HG02973 (cell line): ENCODE results near the gene TASOR.
"Not testable (repeated sequence)": the region's sequence is repeated elsewhere in the genome, so short reads cannot be mapped to it uniquely, and the experiment has no call there.

Experiments used
- ATAC-seq: cut with Tn5 transposase; IDR thresholded peaks from one replicate; pipeline ENCODE4 v1.9.1; 2021; ENCODE audit warnings: moderate library complexity; ENCODE audit not compliant: unreplicated experiment

TASOR gene, protein sequence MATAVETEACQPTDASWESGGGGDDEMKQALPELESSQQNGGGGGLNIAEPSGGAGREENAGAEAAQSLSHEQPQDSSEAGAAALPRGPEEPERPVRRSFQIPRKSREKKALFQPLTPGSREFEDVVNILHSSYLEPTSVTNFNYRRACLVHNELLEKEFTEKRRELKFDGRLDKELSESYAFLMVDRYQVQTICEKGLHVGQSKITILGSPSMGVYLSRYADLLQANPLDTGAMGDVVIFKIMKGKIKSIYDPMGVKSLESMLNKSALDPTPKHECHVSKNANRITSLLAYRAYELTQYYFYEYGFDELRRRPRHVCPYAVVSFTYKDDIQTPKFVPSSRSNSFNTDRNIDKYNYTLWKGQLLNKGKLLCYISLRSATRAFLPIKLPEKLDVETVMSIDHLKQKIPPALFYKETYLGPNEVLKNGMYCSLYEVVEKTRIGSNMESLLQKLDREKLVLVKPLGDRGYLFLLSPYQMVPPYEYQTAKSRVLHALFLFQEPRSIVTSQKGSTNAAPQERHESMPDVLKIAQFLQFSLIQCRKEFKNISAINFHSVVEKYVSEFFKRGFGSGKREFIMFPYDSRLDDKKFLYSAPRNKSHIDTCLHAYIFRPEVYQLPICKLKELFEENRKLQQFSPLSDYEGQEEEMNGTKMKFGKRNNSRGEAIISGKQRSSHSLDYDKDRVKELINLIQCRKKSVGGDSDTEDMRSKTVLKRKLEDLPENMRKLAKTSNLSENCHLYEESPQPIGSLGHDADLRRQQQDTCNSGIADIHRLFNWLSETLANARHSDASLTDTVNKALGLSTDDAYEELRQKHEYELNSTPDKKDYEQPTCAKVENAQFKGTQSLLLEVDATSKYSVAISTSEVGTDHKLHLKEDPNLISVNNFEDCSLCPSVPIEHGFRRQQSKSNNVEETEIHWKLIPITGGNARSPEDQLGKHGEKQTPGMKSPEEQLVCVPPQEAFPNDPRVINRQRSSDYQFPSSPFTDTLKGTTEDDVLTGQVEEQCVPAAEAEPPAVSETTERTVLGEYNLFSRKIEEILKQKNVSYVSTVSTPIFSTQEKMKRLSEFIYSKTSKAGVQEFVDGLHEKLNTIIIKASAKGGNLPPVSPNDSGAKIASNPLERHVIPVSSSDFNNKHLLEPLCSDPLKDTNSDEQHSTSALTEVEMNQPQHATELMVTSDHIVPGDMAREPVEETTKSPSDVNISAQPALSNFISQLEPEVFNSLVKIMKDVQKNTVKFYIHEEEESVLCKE (N-terminal part only)

GRCh38 chr3:56683122-56683817, at the start of gene TASOR:
TSS of gene TASOR (minus strand) at chr3:56683265. CDS start at chr3:56683006, 259 bp downstream.
- peak; percentile 77 for ATAC-seq

DNA sequence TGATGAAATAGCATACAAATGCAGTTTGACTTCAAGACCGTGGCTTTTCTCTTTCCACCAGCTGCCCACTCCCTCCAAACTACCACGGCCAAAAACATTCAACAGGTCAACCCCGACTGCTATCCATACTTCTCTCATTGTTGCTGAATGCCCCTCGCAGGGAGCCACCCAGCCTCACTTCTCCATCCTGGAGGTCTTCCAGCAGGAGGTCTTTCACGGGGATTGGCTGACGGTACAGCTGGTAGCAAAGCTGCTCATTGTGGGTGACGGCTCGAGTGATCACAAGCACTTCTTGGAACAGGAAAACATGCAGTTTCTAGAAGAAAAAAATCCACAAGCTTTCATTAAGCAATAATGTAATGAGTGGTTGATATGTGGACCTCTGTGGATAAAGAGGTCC, 49.0 kb upstream of the TASOR start:
- no peak for ATAC-seq

GRCh38 chr3:56725175-56725574, 42.1 kb upstream of the TASOR start:
- ATAC-seq, result peak; percentile 94

DNA sequence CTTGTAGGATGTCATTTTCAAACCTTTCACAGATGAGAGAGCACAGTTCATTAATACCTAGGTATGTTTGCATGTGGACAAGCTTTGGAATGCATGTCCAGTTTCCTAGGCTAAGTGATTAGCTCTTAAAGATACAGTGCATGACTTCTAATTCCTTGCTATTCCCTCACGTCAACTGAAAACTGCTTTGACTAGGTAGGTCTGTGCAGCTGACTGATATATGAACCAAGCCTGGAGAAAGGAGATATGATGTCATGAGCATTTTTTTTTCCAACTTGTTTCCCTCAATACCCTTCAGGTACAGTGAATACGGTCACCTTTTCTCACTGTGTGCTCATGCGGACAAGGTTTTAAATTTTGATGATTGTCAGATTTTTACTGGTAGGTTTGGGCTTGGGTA, 41.6 kb upstream of the TASOR start:
- no peak for ATAC-seq

GRCh38 chr3:56720849-56721248, 37.8 kb upstream of the TASOR start:
- ATAC-seq, result no peak

- ATAC-seq, result not testable (repeated sequence)
Observed at GRCh38 chr3:56718809-56719208, 35.7 kb upstream of the TASOR start.

- no peak for ATAC-seq
Observed at GRCh38 chr3:56711344-56711743, 28.3 kb upstream of the TASOR start.

DNA sequence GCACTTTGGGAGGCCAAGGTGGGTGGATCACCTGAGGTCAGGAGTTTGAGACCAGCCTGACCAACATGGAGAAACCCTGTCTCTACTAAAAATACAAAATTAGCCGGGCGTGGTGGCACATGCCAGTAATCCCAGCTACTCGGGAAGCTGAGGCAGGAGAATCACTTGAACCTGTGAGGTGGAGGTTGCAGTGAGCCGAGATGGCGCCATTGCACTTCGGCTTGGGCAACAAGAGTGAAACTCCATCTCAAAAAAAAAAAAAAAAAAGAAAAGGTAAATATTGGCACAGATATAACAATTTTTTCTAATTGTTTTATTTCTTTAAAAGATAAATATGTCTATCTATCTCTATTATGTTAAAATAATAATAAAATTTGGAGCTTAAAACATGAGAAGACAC, 24.3 kb upstream of the TASOR start:
- not testable (repeated sequence) for ATAC-seq

DNA sequence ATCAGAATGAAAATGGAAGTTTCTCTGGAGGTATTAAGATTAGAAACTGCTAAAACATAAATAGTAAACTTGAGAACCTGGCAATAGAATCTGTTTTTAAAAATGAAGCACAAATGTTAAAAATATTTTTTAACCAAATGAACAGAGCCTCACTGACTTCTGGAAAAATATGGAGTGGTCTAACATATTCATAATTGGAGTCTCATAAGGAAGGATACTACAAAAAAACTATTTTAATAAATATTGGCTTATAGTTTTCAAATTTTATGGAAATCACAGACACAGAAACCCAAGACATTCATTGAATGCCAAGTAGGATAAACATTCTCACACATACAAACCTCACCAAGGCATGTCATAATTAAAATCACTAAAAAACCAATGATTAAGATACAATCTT, 23.6 kb upstream of the TASOR start:
- ATAC-seq, result no peak

DNA sequence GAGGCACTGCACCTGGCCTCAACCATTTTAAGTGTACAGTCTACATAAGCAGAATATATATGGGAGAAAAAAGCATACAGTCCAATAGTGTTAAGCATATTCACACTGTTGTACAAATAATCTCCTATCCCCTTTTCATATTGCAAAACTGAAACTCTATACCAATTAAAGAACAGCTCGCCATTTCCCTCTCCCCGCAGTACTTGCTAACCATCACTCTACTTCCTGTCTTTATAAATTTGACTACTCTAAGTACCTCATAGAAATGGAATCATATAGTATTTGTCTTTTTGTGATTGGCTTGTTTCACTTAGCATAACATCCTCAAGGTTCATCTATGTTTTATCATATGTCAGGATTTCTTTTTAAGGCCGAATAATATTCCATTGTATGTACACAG, 21.6 kb upstream of the TASOR start:
- ATAC-seq, result no peak

DNA sequence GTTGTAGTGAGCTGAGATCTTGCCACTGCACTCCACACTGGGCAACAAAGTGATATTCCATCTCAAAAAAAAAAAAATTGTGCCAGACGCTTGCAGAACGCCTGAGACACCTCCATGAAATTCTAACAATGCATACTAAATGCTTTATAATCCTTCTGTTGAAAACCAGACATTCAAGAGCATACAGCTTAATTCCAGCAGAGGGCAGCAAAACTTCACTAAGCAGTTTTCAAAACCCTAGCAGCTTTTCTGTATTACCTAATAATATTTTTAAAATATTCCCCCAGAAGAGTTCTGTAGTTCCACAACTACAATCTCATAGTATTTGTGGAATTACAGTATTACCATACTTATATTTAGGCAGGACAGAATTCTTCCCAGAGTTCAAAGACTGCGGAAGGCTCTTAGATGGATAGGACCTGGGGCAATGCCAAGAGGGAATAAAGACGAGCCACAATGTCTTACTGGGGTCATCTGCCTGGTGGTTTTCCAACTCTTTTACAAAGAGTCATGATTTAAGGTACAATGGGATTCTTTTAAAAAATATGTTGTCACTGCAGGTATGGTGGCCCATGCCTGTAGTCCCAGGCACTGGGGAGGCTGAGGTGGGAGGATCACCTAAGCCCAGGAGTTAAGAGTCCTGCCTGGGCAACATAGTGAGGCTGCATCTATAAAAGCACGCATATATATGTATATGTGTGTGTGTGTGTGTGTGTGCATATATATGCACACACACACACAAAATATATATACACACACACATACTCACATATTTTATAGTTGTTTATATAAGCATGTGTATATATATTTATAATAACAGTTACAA, 19.6 kb upstream of the TASOR start:
- ATAC-seq, result no peak

DNA sequence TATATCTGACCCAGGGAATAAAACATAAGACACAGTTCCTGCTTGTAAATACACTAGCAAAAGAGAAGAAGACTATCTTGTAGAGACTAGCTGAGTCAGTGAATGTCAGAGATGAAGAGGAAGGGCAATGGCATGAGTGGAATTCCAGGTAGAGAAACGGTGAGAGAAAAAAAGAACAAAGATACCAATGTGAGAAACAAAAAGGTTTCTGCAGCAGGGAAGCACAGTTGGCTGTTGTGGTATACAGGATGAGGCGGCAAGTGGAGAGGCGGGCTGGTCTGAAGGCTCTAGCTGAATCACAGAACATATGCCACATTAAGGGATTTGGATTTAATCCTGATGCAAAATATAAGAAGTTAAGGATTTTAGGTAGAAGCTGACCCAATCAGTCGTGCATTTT, 17.1 kb upstream of the TASOR start:
- ATAC-seq, result no peak

- ATAC-seq, result no peak
Observed at GRCh38 chr3:56694867-56695683, 12.0 kb upstream of the TASOR start.

- ATAC-seq, result no peak
Observed at GRCh38 chr3:56693750-56694149, 10.7 kb upstream of the TASOR start.

- ATAC-seq, result not testable (repeated sequence)
Observed at GRCh38 chr3:56692520-56693433, 9.7 kb upstream of the TASOR start.

GRCh38 chr3:56692001-56692365, 8.9 kb upstream of the TASOR start:
- ATAC-seq, result not testable (repeated sequence)

DNA sequence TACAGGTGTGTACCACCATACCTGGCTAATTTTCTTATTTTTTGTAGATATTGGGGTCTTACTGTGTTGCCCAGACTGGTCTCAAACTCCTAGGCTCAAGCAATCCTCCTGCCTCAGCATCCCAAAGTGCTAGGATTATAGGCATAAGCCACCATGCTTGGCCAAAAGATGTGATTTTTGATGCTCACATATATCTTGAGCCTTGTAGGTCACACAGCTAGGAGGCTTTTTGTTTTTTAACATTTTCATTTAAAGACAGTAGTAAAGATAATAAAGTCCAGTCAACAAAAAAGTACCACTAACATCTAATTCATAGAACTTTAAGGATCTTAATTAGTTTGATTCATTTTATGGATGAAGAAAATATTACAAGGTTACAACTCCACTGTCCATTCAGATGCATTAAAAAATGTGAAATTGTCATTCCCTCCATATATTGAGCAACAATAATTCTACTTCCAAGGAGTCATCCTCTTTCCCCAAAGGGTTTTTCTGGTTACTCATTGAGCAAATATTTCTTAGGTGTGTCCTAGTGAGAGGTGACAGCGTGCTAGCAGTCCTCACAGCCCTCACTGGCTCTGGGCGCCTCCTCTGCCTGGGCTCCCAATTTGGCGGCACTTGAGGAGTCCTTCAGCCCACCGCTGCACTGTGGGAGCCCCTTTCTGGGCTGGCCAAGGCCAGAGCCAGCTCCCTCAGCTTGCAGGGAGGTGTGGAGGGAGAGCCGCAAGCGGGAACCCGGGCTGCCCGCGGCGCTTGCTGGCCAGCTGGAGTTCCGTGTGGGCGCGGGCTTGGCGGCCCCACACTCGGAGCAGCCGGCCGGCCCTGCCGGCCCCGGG, 8.3 kb upstream of the TASOR start:
- no peak for ATAC-seq
